Stimulated activated CD8-positive, alpha-beta memory T cell treated with anti-CD3 and anti-CD28 coated beads, Interleukin-2, amount 100 ng/mL, for 1 hour (primary cell): ENCODE results near the gene PPFIBP1.

ENCODE experiments used
- DNase-seq, 2 donors: peaks; one replicate each; pipeline ENCODE4 v3.0.0-alpha.2; 2020; ENCODE audit warnings: low read depth in 2 of 2

Gene PPFIBP1

GRCh38 chr12:27513155-27513824 lies 10.7 kb upstream of the PPFIBP1 start:
- no peak for DNase-seq

GRCh38 chr12:27515671-27516070 lies 8.3 kb upstream of the PPFIBP1 start:
- no peak for DNase-seq

DNA sequence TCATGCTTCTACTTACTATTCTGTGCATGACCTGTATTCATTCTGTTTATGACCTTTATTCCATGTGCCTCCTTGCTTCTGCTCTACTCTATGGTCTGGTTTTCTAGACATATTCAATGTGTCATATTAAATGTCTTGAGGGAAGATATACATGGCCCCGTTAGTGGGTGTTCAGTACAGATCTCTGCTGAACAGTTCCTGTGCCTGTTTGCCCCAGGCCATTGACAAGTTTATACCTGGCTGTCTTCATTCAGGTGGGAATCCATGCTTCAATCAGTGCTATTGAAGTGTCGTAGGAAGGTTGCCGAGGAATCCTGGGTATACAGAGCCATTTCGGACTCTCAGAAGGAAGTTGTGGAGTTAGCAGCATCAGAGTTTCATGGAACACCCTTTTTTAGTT lies 7.4 kb upstream of the PPFIBP1 start:
- no peak for DNase-seq

- no peak for DNase-seq
These were observed 6.5 kb upstream of the PPFIBP1 start for GRCh38 chr12:27517546-27517945.

DNA sequence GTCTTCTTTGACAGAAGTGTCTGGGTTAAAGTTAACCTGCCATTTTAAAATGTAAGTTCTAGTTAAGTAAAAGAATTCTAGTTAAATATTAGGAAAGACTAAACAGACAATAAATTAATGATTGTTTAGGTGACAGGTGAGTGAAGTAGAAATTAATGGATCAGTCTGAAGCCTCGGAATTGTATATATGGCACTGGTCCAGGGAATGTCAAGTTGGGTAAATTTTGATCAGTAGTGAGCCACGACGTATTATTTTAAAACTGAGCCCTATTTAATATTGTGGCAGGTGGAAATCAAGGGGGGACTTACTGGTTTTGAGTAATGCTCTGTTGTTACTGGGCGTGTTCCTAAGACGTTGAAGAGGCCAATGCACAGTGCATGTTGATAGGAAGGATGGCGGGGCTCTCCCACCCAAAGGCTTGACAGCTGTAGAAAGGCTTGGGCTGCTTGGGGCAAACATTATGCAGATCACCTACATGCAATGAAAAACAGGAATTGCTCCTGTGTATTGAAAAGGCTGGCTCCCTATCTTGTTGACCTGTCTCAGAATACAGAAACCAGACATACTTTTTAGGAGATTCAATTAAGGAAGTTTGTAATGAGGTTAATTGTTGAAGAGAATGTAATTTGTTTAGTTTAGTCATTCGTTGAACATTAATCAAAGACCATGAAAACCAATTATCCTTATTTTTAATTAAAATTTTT lies 5.9 kb upstream of the PPFIBP1 start:
- DNase-seq: no peak

- DNase-seq: no peak
These were observed 2.9 kb upstream of the PPFIBP1 start for GRCh38 chr12:27521066-27521465.

GRCh38 chr12:27521981-27522380 lies 2.0 kb upstream of the PPFIBP1 start:
- no peak for DNase-seq

DNA sequence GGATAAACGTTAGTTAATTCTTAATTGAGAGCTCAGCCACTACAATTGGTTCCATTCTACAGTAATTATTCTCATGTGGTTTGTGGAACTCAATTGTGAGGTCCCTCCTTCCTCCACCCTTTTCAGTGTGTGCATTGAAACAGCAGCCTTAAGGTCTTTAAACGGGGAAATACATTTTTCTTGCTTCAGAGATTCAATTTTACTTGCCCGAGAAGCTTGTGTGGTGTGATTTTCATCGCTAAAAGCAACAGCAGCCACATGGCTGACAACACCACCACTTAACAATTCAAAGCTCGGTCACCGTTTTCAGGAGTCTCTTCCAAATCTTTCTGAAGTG lies 733 bp upstream of the PPFIBP1 start:
- no peak for DNase-seq

- DNase-seq: no peak
These were observed 459 bp downstream of the PPFIBP1 start for GRCh38 chr12:27524494-27524835.

DNA sequence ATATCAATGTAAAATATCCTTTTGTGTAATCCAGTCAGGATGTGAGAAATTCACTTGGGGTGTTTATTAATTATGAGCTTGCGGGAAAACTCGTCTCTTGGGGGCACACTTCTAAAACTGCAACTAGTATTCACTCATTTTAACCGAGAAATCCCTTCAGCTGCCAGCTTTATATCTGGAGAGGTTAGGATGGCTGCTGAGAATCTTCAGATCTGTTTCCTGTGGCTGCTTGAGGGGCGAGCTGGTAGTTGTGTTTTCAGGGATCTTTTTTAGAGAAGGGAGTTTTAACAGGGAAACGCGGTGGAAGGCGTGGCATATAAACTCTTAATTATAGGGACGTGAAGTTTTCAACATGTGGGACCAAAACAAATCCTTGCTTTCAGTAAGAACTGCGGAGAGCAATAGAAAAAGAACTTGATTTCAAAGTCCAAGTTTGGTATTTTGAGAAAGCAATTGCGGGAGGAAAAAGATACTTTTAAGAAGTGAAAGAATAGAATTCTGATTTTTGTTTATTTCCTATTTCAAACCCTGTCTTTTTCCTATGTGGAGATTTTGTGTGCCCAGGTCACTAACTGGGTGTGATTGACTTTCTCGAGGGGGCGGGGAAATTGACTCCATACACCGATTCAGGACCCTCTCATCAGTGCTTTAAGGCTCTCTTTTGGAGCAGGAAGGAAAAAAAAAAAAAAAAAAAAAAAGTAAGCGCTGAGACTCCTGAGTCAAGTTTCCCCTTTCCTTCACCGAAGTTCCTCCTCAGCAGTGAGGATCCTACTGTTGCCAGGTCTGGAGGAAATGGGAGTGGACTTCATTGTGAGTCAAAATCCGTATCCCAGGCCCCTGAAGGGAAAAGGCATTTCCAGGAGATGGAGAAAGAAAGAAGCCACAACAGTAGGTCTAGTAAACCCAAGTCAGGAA lies 1.1 kb downstream of the PPFIBP1 start:
- DNase-seq: no peak

GRCh38 chr12:27527512-27527911 lies 3.5 kb downstream of the PPFIBP1 start:
- DNase-seq: no peak

- no peak for DNase-seq
These were observed 4.8 kb downstream of the PPFIBP1 start for GRCh38 chr12:27528788-27529187.

- DNase-seq: no peak
These were observed 6.3 kb downstream of the PPFIBP1 start for GRCh38 chr12:27530157-27530922.

- no peak for DNase-seq
These were observed 7.9 kb downstream of the PPFIBP1 start for GRCh38 chr12:27531896-27532295.

- DNase-seq: no peak
These were observed 10.2 kb downstream of the PPFIBP1 start for GRCh38 chr12:27534060-27534764.

DNA sequence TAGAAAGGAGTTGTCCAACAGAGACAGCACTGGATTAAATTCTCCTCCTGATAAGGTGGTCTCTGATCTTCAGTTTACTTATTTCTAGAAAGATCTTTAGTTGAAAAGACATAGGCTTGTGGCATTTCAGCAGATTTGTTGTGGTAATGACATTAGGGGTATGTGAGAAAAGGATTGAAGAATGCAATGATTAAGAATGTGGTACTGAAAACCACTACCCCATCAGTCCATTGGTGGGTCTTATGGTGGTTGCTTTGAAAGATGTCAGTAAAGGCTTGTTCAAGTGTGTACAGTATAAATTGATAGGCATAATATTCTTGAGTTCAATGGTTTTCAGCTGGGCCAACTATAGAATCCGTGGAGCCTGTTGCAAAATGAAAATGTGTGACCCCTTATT lies 10.8 kb downstream of the PPFIBP1 start:
- DNase-seq: no peak

GRCh38 chr12:27535318-27535717 lies 11.3 kb downstream of the PPFIBP1 start:
- DNase-seq: no peak

DNA sequence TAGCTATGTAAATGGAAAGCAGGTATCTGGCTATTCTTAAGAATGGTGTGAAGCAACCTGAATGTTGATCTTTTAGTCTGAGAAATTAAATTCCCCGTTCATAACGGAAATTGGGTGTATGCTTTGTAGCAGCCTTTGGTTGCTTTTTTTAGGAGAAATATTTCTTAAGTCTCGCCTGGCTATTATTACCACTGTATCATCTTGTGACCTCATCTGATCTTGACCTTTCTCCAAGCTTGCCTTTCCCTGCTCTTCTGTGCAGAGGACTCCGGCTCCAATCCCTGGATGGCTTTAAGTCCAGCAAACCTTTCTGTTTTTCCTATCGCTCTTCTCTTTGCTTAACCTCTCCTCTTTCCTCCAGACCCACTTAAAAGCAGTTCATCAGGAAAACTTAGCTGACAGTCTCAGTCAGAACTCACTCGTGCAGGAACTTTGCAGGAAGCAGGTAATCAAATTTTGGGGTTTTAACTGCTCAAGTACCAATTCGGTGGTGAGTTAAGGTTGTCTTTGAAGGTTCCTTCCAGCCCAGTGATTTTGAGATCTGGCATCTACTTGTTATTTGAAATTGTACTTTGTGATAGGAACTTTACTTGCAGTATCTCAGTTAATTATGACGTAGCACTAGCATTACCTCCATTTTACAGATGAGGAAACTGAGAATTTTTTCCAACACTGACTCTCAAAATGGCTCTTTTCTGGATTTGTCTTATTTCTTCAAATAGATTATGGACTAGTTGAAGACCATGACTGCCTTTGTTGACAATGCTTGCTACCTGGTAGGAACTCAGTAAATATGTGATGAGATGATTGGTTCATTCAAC lies 14.1 kb downstream of the PPFIBP1 start:
- DNase-seq: no peak

- no peak for DNase-seq
These were observed 15.2 kb downstream of the PPFIBP1 start for GRCh38 chr12:27539191-27539631.

DNA sequence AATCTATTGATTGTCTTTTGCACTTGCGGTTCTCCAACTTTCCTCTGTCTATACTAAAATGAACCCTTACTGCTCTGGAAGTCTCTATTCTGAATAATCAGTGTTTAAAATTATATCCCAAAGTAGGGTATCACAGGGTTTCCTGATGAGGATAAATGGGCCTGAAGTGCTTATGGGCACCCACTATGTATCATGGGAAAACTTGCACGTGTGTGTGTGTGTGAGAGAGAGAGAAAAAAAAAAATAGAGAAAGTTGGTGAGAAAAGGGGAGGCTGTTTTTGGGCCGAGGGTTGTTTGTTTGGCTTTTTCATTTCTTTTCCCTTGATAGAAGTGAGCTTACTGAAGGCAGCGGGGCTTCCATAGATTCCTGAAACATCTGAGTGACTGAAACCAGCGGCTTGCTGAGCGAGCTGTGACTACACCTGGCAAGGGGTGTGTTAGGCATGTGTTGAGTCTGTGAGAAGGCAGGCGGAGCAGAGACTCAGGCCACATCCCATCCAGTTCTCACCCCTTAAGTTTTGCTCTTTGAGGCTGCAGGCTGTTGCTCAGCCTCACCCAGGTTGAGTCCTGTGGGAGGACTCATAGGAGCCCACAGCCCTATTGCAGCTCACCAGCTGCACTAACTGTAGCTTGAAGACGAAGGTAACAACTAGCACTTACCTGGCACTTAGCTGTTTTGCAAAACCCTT lies 17.2 kb downstream of the PPFIBP1 start:
- DNase-seq: no peak
